H1 (cell line): ENCODE measurements around the gene CTNND2. TPM values are rescaled to one million over a fixed set of nuclear protein-coding genes. Genes with fewer than 3 reads are reported as not detected.

ENCODE experiments used
- HDAC2 ChIP-seq, 2 experiments: fragments of 300-600 bp in 1 of 2; sonication (generic) in 1 of 2; IDR thresholded peaks; 2 replicates each; pipeline ENCODE4 v1.6.1; 2011 to 2012; ENCODE audit warnings: low read depth in 2 of 2, low read length in 2 of 2, mild to moderate bottlenecking in 2 of 2, moderate library complexity in 2 of 2, borderline replicate concordance in 1 of 2, inconsistent platforms in 1 of 2
- SAP30 ChIP-seq: fragments of 300-600 bp; sonication (generic); IDR thresholded peaks from 2 replicates; pipeline ENCODE4 v1.7.1; 2012; ENCODE audit warnings: low read length, moderate library complexity, mild to moderate bottlenecking, inconsistent platforms; ENCODE audit not compliant: insufficient read depth, insufficient replicate concordance
- polyA plus RNA-seq, 7 experiments: library from polyadenylated mRNA; depleted of rRNA in 3 of 7; stranded (reverse) in 5 of 7; unstranded in 2 of 7; fragments of >200 nt in 5 of 7; fragments of 200-250 nt in 2 of 7; gene quantifications; 1 replicate in 5 of 7; 2 replicates in 1 of 7; 4 replicates in 1 of 7; pipeline versions ENCODE4 v1.2.1 to v1.2.3, GENCODE V29; 2011 to 2013; ENCODE audit warnings: missing spikeins in 2 of 7, mixed read lengths in 2 of 7
- total RNA-seq: library from RNA; stranded (reverse); fragmentation: NEBNext Ultra II Directional; extraction: Animal tissue kit (Norgen Biotek cat#: 25700); gene quantifications from 2 replicates; pipeline ENCODE4 v1.2.1, GENCODE V29; 2021

CTNND2 gene
- total and polyA plus RNA-seq, 2 of the 8 experiments (the other 6 are each of a cell fraction or from before 2014, with no cell fraction given): 7.4 to 14.2 TPM

- TF ChIP-seq SAP30 (no peak), HDAC2 (IDR thresholded peaks at IDR 0.05; ENCODE audit: borderline replicate concordance in 1 of 2, low read depth in 2 of 2, low read length in 2 of 2) (no peak)
Measured at GRCh38 chr5:11013793-11014192, 890.5 kb downstream of the CTNND2 start (continued).
